ENCODE data around the gene CHRNA4. TPM values are rescaled to one million over a fixed set of nuclear protein-coding genes. Genes with fewer than 3 reads are reported as not detected.
"Not testable (repeated sequence)": the region's sequence is repeated elsewhere in the genome, so short reads cannot be mapped to it uniquely, and the experiment has no call there.

The CHRNA4 gene
- total RNA-seq, 1 donor from 2014 or later = not detected

DNA sequence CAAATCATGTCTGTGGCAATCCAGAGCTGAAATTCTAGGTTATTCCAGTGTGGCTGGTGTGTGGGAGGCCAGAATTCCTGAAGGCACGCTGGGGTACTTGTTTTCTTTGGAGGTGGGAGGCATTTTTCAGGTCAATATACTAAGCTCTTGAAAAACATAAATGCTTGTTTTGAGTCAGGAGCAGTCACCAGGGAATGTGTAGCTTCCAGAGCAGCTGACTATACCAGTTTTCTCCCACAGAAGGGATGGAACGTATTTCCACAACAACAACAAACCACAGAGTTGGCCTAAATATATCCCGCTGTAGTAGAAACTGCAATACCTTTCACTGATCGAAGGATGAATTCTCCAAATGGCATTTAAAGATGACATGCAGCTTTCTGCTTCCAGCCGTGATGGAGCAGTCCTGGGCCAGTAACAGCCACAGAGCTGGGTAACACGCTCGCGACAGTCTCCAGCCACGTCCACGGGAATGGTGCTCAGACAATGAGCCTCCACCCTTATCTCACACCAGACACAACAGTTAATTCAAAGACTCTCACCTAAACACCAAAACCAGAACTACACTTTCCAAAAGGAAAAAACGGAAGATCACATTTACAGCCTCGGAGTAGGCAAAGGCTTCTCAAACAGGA is 23.2 kb downstream of the CHRNA4 start:
- intact Hi-C loops (cut with DNase I) = no loop called here
- no peaks in the 10 kb centered on the region for H3K4me1 ChIP-seq
- ATAC-seq = no peak
- H3K9me3 ChIP-seq = no peaks in the 10 kb centered on the region
- no peak for DNase-seq
- no peak overlapping the region for H3K4me3 ChIP-seq
- H3K27ac ChIP-seq = no peak overlapping the region
- peaks cover 17% of the 10 kb centered on the region for H3K27me3 ChIP-seq (ENCODE audit: low read depth)
- no peaks in the 10 kb centered on the region for H3K36me3 ChIP-seq
- TF ChIP-seq, protein P1, sequence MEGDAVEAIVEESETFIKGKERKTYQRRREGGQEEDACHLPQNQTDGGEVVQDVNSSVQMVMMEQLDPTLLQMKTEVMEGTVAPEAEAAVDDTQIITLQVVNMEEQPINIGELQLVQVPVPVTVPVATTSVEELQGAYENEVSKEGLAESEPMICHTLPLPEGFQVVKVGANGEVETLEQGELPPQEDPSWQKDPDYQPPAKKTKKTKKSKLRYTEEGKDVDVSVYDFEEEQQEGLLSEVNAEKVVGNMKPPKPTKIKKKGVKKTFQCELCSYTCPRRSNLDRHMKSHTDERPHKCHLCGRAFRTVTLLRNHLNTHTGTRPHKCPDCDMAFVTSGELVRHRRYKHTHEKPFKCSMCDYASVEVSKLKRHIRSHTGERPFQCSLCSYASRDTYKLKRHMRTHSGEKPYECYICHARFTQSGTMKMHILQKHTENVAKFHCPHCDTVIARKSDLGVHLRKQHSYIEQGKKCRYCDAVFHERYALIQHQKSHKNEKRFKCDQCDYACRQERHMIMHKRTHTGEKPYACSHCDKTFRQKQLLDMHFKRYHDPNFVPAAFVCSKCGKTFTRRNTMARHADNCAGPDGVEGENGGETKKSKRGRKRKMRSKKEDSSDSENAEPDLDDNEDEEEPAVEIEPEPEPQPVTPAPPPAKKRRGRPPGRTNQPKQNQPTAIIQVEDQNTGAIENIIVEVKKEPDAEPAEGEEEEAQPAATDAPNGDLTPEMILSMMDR (IDR thresholded peaks at IDR 0.05) = no peak

DNA sequence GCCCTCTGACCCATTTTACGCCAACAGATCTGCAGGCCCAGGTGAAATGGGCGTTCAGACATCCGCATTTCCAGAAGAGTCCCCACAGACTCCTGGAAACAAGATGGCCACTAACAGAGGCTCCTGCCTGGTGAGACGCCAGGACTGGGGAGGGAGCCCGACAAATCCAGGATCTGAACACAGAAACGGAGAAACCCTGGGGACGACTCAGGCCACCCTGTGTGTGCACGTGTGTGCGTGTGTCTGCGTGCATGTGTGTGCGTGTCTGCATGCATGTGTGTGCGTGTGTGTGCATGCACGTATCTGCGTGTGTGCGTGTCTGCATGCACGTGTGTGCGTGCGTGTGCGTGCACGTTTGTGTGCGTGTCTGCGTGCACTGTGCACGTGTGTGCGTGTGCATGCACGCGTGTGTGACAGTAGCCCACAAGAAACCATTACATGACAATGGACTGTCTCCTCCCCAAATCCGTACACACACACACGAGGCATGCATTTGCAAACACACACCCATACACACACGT is 24.9 kb downstream of the CHRNA4 start:
- Histone ChIP-seq H3K27me3 (ENCODE audit: low read depth) (peaks cover 32% of the 10 kb centered on the region), H3K27ac (no peak overlapping the region), H3K36me3 (no peaks in the 10 kb centered on the region), H3K4me1 (no peaks in the 10 kb centered on the region), H3K4me3 (no peak overlapping the region), H3K9me3 (no peaks in the 10 kb centered on the region)
- TF ChIP-seq, protein P1 (IDR thresholded peaks at IDR 0.05) = no peak
- ATAC-seq (no peak), DNase-seq (no peak)
- intact Hi-C loops (cut with DNase I) = no loop called here

DNA sequence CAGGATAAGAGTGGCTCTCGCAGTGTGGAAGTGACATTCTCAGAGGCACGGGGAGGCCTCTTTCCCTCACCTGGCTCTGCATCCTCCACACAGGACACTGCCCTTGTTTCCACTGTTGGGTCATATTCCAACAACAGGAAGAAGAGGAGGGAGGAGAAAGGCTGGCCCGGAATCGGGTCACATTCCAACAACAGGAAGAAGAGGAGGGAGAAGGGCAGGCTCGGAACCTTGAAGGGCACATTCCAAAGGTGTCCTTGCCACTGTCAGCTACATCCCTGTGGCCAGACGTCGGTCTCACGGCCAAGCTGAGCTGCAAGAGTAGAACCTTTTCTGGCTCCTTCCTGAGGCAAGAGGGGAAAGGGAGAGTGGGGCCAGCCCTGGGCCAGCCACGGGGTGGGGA is 25.4 kb downstream of the CHRNA4 start:
- TF ChIP-seq, protein P1 (IDR thresholded peaks at IDR 0.05) = no peak
- no peak overlapping the region for H3K4me3 ChIP-seq
- H3K27me3 ChIP-seq (ENCODE audit: low read depth) = peaks cover 38% of the 10 kb centered on the region
- no peaks in the 10 kb centered on the region for H3K9me3 ChIP-seq
- DNase-seq (no peak), ATAC-seq (no peak)
- H3K27ac ChIP-seq = no peak overlapping the region
- intact Hi-C loops (cut with DNase I) = no loop called here
- no peaks in the 10 kb centered on the region for H3K36me3 ChIP-seq
- H3K4me1 ChIP-seq = no peaks in the 10 kb centered on the region

DNA sequence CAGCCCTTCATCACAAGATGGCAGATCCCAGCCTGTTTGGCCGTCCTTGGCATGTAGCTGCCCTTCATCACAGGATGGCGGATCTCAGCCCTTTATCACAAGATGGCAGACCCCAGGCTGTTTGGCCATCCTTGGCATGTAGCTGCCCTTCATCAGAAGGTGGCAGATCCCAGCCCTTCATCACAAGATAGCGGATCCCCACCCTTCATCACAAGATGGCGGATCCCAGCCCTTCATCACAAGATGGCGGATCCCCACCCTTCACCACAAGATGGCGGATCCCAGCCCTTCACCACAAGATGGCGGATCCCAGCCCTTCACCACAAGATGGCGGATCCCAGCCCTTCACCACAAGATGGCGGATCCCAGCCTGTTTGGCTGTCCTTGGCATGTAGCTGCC is 26.1 kb downstream of the CHRNA4 start:
- intact Hi-C loops (cut with DNase I); H3K4me3 ChIP-seq; H3K36me3 ChIP-seq; H3K4me1 ChIP-seq; ATAC-seq; H3K9me3 ChIP-seq; DNase-seq; H3K27ac ChIP-seq: not testable (repeated sequence)
- H3K27me3 ChIP-seq (ENCODE audit: low read depth) = peaks cover 44% of the 10 kb centered on the region

DNA sequence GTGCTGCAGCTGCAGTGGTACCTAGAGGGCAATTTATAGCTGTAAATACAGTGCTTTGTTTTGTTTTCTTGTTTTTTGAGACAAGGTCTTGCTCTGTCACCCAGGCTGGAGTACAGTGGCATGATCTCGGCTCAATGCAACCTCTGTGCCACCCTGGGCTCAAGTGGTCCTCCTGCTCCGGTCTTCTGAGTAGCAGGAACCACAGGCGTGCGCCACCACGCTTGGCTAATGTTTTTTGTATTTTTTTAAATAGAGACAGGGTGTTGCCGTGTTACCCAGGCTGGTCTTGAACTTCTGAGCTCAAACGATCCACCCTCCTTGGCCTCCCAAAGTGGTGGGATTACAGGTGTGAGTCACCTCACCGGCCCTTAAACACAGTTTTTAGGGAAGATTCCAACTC is 26.8 kb downstream of the CHRNA4 start:
- no peaks in the 10 kb centered on the region for H3K4me1 ChIP-seq
- H3K9me3 ChIP-seq = no peaks in the 10 kb centered on the region
- TF ChIP-seq, protein P1 (IDR thresholded peaks at IDR 0.05) = no peak
- H3K27me3 ChIP-seq (ENCODE audit: low read depth) = peaks cover 49% of the 10 kb centered on the region
- H3K27ac ChIP-seq = no peak overlapping the region
- no peak overlapping the region for H3K4me3 ChIP-seq
- DNase-seq = no peak
- H3K36me3 ChIP-seq = no peaks in the 10 kb centered on the region
- no peak for ATAC-seq
- intact Hi-C loops (cut with DNase I) = no loop called here

DNA sequence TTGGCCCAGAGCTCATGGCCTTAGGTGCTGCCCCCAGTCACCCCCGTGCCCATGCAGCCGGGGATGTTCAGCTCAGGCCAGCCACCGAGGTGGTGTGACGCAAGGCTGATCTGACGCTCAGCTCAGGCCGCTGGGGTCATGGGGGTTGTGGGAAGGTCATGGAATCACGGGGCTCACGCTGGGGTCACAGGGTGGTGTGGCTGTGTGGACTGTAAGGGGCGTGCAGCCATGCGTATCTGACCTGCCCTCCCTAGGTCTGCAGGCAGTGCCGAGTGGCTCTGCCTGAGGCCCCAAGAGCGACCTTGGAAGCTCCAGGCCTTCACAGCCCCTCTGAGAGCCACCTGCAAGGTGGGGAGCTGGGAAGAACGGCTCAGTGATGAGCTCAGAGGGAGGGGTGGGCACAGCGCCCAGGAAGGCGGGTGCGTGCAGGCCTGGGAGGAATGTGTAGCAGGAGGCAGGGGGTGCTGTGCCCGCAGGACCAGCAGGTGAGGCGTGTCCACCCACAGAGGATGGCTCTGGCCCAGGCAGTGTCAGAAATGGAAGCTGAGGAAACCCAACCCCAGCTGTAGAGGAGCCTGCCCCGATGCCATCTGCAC is 27.8 kb downstream of the CHRNA4 start:
- TF ChIP-seq, protein P1 (IDR thresholded peaks at IDR 0.05) = no peak
- Histone ChIP-seq H3K27me3 (ENCODE audit: low read depth) (peaks cover 49% of the 10 kb centered on the region), H3K4me3 (no peak overlapping the region), H3K36me3 (no peaks in the 10 kb centered on the region), H3K27ac (no peak overlapping the region), H3K9me3 (no peaks in the 10 kb centered on the region), H3K4me1 (no peaks in the 10 kb centered on the region)
- intact Hi-C loops (cut with DNase I) = no loop called here
- ATAC-seq = no peak
- DNase-seq = no peak

Data from lower lobe of right lung (tissue), 2 donors.